NCI-H128 (cell line): ENCODE data around the gene MYO1G.

Source experiments
- DNase-seq: peaks from one replicate; lab custom pipeline; 2025; ENCODE audit not compliant: unreplicated experiment; lab: John Stamatoyannopoulos, UW

Gene MYO1G

GRCh38 chr7:44981035-44981706 is 2.4 kb upstream of the MYO1G start:
- no peak for DNase-seq

- DNase-seq = no peak
These were observed 1.7 kb upstream of the MYO1G start for GRCh38 chr7:44980393-44981034.

- DNase-seq = no peak
These were observed 922 bp upstream of the MYO1G start for GRCh38 chr7:44979481-44980392.

GRCh38 chr7:44977959-44978335 is 868 bp downstream of the MYO1G start:
- no peak for DNase-seq

- DNase-seq = no peak
These were observed 1.4 kb downstream of the MYO1G start for GRCh38 chr7:44977304-44977958.

GRCh38 chr7:44976746-44977196 is 2.0 kb downstream of the MYO1G start:
- no peak for DNase-seq

GRCh38 chr7:44976040-44976745 is 2.6 kb downstream of the MYO1G start:
- no peak for DNase-seq

- DNase-seq = no peak
These were observed 3.3 kb downstream of the MYO1G start for GRCh38 chr7:44975331-44976039.

GRCh38 chr7:44974549-44974948 is 4.3 kb downstream of the MYO1G start:
- DNase-seq = no peak

GRCh38 chr7:44973610-44974401 is 5.0 kb downstream of the MYO1G start:
- no peak for DNase-seq

- DNase-seq = no peak
These were observed 6.3 kb downstream of the MYO1G start for GRCh38 chr7:44972562-44972961.

GRCh38 chr7:44971902-44972441 is 6.8 kb downstream of the MYO1G start:
- DNase-seq = no peak

GRCh38 chr7:44971188-44971901 is 7.5 kb downstream of the MYO1G start:
- no peak for DNase-seq

- DNase-seq = no peak
These were observed 8.2 kb downstream of the MYO1G start for GRCh38 chr7:44970523-44971051.

GRCh38 chr7:44969701-44970522 is 8.9 kb downstream of the MYO1G start:
- no peak for DNase-seq

- DNase-seq = no peak
These were observed 9.6 kb downstream of the MYO1G start for GRCh38 chr7:44969049-44969700.
